Measurements from ENCODE around the gene L3MBTL4. TPM values are rescaled to one million over a fixed set of nuclear protein-coding genes. Genes with fewer than 3 reads are reported as not detected.

L3MBTL4 gene
- total and polyA plus RNA-seq, 7 donors = 0.04 to 1.3 (median 0.22) TPM

DNA sequence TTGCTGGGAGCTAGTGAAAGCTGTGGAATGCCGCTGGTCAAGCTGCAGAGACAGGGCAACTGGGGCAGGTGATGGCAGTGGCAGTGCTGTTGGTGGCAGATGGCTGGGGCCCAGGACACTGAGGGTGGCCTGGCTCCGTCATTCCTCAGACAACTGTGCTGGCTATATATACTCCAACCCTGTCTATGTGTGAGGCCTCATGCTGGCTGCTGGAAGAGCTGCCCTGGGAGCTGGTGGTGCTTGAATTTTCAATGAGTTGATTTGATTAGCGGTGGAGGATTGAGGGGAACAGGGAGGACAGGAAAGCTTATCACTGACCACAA is 452.9 kb downstream of the L3MBTL4 start:
- ATAC-seq = peak in 2 of 4 donors; percentile 41 to 84
- intact Hi-C loops (cut with DNase I) = loop anchor here in 1 of 2 donors (10.0 kb wide), 1 partner anchor 57 kb away; no protein-coding TSS in a partner anchor
- Histone ChIP-seq H3K27me3 (ENCODE audit: insufficient read depth in 3 of 3, low read length in 2 of 3) (no peaks in the 10 kb centered on the region), H3K4me3 (no peak overlapping the region), H3K4me1 (no peaks in the 10 kb centered on the region), H3K27ac (no peak overlapping the region), H3K9me3 (no peaks in the 10 kb centered on the region), H3K36me3 (ENCODE audit: insufficient read depth in 1 of 2, low read depth in 1 of 2) (no peaks in the 10 kb centered on the region)
- no peak for DNase-seq
- TF ChIP-seq, protein P1, sequence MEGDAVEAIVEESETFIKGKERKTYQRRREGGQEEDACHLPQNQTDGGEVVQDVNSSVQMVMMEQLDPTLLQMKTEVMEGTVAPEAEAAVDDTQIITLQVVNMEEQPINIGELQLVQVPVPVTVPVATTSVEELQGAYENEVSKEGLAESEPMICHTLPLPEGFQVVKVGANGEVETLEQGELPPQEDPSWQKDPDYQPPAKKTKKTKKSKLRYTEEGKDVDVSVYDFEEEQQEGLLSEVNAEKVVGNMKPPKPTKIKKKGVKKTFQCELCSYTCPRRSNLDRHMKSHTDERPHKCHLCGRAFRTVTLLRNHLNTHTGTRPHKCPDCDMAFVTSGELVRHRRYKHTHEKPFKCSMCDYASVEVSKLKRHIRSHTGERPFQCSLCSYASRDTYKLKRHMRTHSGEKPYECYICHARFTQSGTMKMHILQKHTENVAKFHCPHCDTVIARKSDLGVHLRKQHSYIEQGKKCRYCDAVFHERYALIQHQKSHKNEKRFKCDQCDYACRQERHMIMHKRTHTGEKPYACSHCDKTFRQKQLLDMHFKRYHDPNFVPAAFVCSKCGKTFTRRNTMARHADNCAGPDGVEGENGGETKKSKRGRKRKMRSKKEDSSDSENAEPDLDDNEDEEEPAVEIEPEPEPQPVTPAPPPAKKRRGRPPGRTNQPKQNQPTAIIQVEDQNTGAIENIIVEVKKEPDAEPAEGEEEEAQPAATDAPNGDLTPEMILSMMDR (IDR thresholded peaks at IDR 0.05) = no peak
- WGBS, 3 donors = 50 to 88% (median 56%) methylated on average over 3 of the region's 3 CpGs

DNA sequence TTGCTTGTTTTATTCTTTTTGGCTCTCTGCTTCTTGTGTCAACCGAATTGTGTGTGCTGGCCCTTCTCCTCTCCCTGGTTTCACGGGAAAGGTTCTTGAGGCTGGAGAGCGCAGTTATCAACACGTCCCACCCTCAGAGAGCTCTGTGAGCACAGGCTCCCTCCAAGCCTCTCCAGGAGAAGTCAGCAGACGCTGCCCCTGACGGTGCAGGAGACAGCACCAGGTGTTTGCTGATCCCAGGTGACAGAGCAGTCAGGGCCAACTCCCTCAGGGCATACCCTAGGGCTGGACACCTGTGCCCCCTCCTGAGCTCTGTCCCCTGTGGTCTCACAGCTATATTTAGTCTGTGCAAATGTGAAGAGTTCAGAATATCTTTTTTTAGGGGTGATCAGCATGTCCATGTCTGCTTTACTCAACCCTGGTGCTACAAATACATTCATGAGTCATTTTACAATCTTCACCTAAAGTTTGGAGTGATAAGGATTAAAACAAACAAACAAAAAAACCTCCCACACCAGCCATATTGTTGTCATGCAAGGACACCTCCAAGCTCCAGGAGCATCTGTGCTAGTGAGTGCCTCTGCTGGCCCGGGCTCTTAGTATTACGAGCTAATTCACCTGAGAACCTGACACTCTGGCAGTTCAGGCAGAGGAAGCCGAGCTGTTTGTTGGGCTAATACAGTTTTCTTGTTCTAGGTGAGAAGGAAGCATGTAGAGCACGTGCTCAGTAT is 453.4 kb downstream of the L3MBTL4 start:
- H3K27me3 ChIP-seq (ENCODE audit: insufficient read depth in 3 of 3, low read length in 2 of 3) = no peaks in the 10 kb centered on the region
- intact Hi-C loops (cut with DNase I) = loop anchor here in 1 of 2 donors (10.0 kb wide), 1 partner anchor 56 kb away; no protein-coding TSS in a partner anchor
- H3K27ac ChIP-seq = no peak overlapping the region
- no peaks in the 10 kb centered on the region for H3K36me3 ChIP-seq (ENCODE audit: insufficient read depth in 1 of 2, low read depth in 1 of 2)
- TF ChIP-seq, protein P1 (IDR thresholded peaks at IDR 0.05) = no peak
- DNase-seq (no peak), ATAC-seq (peak in 2 of 4 donors; percentile 51 to 65)
- no peaks in the 10 kb centered on the region for H3K4me1 ChIP-seq
- no peak overlapping the region for H3K4me3 ChIP-seq
- WGBS, 3 donors = 71 to 75% (median 71%) methylated on average over 10 of the region's 10 CpGs
- no peaks in the 10 kb centered on the region for H3K9me3 ChIP-seq

DNA sequence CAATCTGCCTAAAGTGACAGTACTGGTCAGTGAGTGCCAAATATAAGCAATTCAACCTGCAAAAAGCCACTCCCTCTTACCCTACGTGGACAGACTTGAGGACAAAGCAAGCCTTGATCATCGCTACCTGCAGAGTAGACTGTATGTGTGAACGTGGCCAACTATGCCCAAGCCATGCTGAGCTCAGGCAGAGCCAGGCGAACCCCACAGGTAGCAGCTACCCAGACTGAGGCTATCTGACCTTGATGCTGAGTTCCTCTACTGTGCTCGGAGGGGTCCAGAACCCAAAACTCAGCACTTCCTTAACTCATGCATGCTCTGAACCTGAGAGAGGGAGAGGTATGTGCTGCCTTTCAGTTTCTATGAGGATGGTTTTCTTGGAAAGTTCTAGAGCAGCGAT is 455.9 kb downstream of the L3MBTL4 start:
- TF ChIP-seq, protein P1 (IDR thresholded peaks at IDR 0.05) = no peak
- DNase-seq (no peak), ATAC-seq (no peak)
- no peak overlapping the region for H3K27ac ChIP-seq
- intact Hi-C loops (cut with DNase I) = no loop called here
- H3K4me1 ChIP-seq = no peaks in the 10 kb centered on the region
- no peaks in the 10 kb centered on the region for H3K27me3 ChIP-seq (ENCODE audit: insufficient read depth in 3 of 3, low read length in 2 of 3)
- H3K9me3 ChIP-seq = no peaks in the 10 kb centered on the region
- no peaks in the 10 kb centered on the region for H3K36me3 ChIP-seq (ENCODE audit: insufficient read depth in 1 of 2, low read depth in 1 of 2)
- WGBS, 3 donors = 94 to 96% (median 95%) methylated on average over 6 of the region's 6 CpGs
- no peak overlapping the region for H3K4me3 ChIP-seq

DNA sequence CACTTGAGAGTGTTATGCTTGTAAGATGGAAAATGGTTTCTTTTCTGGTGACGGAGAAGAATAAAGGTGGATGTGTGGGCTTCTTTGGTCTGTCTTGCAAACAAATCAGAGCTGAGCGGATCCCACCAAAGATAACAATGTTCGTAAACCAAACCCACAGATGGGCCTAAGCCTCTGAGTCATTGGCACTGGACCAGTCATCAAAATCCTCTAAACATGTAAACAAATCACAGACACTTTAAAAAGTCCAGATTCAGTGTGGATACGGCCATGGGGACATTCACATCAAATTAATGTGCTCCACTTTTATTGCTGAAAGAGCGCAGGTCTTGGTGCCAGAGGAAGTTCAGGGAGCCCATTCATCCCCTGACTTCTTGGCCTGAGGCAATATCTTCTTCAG is 458.9 kb downstream of the L3MBTL4 start:
- ATAC-seq = no peak
- intact Hi-C loops (cut with DNase I) = no loop called here
- WGBS, 3 donors = 82 to 92% (median 82%) methylated on average over 5 of the region's 5 CpGs
- Histone ChIP-seq H3K27me3 (ENCODE audit: insufficient read depth in 3 of 3, low read length in 2 of 3) (no peaks in the 10 kb centered on the region), H3K36me3 (ENCODE audit: insufficient read depth in 1 of 2, low read depth in 1 of 2) (no peaks in the 10 kb centered on the region), H3K27ac (no peak overlapping the region), H3K4me1 (no peaks in the 10 kb centered on the region), H3K4me3 (no peak overlapping the region), H3K9me3 (no peaks in the 10 kb centered on the region)
- TF ChIP-seq, protein P1 (IDR thresholded peaks at IDR 0.05) = no peak
- no peak for DNase-seq
